ENCODE data around the gene PHACTR1.

- TF ChIP-seq CTCF (IDR thresholded peaks at IDR 0.05; ENCODE audit: insufficient read depth, low read length) (no peak), REST (IDR thresholded peaks at IDR 0.05; ENCODE audit: insufficient replicate concordance, low read depth) (no peak), SPI1 (IDR thresholded peaks at IDR 0.05; ENCODE audit: borderline replicate concordance, low read depth) (no peak), POLR2AphosphoS5 (IDR thresholded peaks at IDR 0.05; ENCODE audit: low read depth) (no peak), GABPA (IDR thresholded peaks at IDR 0.05; ENCODE audit: low read depth) (no peak)
Measured at GRCh38 chr6:12987783-12988182, 271.2 kb downstream of the PHACTR1 start.
